Inferior parietal cortex (tissue), 1 donor: ENCODE data around the gene GJA3.

Experiments used
- DNase-seq: peaks from one replicate; pipeline ENCODE4 v3.0.0-alpha.2; 2016; ENCODE audit errors: extremely low spot score

The GJA3 gene

DNA sequence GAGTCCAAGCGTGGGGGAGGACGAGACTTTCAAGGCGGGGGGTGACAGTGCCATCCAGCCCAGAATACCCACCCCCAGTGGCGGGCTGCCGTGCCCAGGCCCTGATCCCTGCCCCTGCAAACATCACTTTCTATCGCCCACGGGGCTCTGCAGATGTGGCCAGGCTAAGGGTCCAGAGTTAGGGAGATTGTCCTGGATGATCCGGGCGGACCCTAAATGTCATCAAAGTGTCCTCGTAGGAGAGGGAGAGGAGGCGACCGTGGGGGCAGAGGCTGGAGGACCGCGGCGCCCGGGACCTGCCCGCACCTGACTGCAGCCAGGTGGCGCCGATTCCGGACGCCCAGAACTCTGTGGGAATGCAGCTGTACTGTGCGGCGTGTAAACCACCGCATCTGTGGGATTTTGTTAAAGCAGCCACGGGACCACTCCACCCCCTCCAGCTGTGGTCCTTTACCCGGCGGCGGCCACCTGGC, 32.4 kb downstream of the GJA3 start:
- DNase-seq = no peak

GRCh38 chr13:20127562-20128458, 33.0 kb downstream of the GJA3 start:
- peak; percentile 41 for DNase-seq

DNA sequence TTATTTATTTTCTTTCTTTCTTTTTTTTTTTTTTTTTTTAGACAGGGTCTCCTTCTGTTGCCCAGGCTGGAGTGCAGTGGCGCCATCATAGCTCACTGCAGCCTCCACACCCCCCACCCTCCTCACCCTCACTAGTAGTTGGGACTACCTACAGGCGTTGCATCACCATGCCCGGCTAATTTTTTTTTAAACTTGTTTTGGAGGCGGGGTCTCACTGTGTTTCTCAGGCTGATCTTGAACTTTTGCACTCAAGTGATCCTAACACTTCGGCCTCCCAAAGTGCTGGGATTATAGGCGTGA, 33.6 kb downstream of the GJA3 start:
- DNase-seq = no peak

- DNase-seq = no peak
These were observed 34.2 kb downstream of the GJA3 start for GRCh38 chr13:20126541-20127261.

DNA sequence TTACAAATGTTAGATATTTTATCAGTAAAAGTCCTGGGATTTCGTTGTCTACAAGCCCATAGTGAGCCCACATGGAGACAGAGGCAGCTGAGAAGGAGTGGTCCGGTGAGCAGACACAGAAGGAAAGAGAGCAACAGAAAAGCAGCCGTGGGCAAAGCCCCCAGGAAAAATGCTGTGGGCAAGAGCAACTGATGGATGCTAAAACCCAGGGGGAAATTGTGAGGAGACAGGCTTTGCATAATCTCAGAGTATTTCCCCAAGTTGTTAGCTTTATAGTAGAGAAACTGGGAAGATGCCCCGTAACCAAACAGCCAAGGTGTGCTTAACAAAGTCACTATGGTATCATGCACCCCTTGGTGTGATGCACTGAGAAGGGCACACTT, 35.1 kb downstream of the GJA3 start:
- no peak for DNase-seq

DNA sequence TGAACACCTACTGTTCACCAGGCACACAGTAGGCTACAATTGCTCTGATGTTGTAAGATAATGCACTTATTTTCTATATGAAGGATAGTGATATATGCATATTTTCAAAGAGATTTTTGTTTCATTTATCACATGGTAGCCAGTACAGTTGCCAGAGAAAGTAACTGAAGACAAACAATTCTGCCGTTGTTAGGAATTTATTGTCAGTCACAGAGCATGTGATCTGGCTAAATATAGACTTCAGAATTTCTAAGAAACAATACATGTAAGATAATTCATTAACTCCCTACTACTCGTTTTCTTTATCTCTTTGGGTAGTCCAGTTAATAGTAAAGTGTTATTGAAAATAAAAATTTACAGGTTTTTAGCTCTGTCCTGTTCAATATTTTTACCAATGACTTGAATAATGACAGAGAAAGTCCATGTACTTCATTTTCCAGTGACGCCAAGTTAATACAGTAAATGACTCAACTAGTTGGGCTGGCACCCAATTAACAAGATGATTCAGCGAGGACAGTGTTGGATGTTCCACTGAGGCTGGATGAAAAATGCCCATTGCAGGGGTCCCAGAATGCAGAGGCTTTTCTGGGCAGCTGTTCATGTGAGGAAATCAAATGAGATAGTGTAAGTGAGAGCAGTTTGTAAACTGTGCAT, 35.6 kb downstream of the GJA3 start:
- DNase-seq = peak; percentile 56

GRCh38 chr13:20124303-20124702, 36.5 kb downstream of the GJA3 start:
- no peak for DNase-seq

- DNase-seq = no peak
These were observed 39.7 kb downstream of the GJA3 start for GRCh38 chr13:20121159-20121525.

GRCh38 chr13:20119960-20120359, 40.9 kb downstream of the GJA3 start:
- no peak for DNase-seq

DNA sequence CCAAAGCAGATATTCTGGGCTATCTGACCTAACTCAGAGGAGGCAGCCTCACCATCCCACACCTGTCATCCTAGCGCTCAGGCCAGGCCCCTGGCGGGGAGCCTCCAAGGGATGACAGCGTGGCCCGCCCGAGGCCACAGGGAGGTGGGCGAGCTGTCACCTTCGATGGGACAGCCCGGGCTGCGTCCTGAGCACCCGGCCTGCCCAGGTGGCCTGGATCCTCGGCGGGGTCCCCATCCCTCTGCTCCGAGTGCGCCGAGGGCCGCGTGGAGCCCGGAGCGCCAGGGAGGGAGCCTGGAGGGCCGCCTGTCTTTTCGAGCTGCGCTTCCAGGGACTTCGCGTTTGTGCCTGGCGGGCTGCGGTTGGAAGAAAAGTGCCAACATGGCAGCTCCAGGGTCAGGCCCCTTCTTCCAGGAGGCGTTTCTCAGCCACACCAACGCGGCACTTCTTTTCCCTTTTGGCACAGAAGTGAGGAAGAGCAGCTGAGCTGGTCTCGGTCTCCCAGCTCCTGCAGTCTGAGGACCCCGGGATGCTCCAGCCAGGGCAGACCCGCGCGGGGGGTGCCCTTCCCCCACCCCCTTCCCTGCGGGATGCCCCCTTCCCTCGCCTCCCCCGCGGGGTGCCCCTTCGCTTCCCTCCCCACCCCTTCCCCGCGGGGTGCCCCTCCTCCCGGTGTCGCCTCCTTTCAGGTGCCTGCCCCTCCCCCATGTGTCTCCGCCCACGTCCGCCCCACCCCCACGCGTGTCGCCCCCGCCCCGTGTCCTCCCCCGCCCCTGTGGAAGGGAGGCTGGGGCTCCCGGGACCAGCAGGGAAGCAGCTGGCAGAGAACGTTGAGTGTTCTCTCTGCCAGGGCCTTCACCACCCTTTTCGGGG, 42.3 kb downstream of the GJA3 start:
- DNase-seq = no peak

GRCh38 chr13:20116213-20116612, 44.6 kb downstream of the GJA3 start:
- no peak for DNase-seq

- no peak for DNase-seq
These were observed 46.7 kb downstream of the GJA3 start for GRCh38 chr13:20114066-20114610.

DNA sequence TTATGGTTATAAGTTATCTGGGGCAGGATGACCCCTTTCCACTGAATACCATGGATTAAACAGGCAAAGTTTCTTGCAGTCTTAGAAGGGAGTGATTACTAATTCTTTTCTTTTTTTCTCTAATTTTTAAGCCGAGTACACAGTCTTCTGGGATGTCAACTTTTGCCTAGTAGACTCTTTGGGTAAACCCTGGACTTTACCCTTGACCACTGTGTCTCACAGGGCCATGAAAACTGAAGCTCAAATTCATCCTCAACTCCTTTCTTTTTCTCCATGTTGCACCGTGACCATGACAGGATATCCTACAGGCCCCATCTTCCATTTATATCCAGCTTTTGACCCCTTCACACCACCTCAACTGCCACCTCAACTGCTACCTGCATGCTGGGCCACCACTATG, 51.8 kb downstream of the GJA3 start:
- DNase-seq = no peak

DNA sequence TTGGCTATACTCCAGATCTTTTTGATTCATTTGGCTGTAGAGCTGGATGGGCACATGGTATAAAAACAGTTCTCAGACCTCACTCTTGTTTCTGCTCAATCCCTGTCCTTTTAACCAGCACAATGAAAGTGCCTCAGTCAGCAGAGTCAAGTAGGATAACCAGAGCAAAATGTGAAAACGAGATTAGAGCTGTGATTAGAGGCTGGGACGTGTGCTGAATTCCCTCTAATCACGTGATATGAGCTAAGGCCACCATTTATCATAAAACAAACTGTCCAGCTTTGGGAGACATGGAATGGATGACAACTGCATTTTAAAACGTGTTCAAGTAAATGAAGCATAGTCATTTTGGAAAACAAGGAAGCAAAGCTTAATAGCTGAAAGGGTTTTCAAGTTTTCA, 54.1 kb downstream of the GJA3 start:
- DNase-seq = no peak

GRCh38 chr13:20105161-20105689, 55.6 kb downstream of the GJA3 start:
- DNase-seq = no peak

DNA sequence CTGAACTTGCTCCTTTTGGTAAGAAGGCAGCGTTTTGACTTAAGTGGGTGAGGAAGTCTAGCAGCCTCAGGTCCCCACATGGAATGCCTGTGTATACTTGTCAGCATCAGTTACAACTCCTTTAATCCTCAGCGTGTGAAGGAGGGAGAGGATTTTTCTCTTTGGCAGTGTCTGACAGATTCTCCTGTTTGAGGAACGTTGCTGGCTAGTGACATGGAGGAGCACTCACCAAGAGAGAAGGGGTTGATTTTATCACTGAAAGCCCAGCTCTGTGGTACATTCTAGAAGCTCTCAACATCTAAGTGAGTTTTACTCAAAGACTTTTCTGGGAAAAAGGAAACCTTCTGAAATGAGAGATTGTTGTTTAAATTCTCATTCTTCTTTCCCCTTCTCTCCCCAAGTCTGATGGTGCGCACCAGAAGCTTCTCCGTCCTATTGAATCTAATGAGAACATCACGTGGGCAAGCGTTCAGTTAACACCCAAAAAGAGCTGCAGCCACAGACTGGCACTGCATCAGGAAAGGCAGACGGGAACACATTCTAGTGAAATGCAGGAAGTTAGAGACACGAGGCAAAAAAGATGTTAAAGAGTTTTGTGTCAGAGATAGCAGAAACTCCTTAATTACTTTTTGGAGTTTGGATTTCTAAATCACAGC, 58.2 kb downstream of the GJA3 start:
- DNase-seq = no peak

DNA sequence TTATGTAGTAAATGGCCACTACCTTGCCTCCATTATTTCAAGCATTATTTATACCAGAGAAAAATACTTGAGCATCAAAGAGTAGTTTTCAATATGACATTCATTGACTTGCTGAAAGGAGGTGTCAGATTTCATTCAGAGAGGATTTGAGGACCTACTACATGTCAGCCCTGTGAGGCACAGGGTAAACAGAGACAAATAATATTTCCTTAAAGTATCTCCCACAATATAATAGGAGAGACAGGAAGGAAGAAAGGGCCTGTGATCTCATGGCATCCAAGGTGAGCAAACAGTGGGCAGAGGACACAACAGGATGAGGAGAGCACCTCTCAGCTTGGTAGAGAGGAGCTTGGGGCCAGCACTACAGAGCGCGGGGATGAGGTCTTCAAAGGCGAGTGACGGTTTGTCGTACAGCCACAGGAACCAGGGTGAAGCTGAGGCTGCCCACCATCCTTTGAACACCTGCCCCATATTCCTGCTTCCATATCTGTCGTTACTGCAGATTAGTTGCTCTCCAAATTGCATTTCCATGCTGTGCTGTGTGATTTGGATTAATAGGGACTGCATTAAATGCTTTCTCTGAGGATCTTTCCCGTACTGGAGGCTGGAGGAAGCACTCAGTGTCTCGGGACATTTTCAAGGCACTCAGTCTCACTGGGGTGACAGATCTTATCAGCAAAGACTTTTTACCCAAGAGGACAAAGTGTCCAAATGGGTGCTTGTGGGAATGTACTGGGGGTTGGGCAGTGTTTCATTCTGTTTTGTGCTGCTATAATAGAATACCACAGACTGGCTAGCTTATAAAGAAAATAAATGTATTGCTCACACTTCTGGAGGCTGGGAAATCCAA, 59.2 kb downstream of the GJA3 start:
- DNase-seq = no peak

DNA sequence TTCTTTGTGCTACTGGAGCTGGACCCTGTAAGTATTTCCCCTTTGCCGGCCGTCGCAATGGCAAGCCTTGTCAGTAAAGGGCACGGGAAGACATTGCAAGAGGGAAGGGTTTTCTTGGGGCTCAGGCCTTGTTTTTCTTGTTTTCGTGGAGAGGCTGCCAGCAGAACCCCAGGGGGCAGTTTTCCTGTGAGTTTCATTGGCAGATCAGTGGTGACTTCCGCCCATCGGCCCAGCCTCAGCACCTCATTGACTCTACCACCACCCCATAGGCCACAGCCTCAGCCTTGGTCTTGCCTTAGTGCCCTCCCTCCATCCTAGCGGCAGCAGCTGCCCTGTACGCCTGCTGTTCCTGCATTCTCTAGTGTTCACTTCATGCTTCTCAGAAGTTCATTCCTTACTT, 61.5 kb downstream of the GJA3 start:
- DNase-seq = no peak

DNA sequence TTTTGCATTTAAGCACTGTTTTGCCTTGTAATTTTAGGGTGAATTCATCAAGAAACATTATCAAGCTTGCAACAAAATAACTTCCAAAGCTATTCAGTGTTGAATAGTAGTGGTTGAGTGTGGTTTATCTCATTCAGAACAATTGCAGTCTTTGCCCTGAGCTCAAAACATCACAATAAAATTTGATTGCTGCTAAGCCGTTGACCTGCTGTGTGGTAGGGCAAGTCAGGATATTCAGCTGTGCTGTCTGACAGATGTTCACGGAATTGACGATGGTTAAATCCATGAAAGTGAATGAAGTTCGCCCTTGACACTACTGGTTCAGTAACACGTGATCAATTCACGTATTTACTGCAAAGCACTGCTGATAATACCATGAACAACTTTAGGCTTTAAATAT, 66.9 kb downstream of the GJA3 start:
- no peak for DNase-seq

- DNase-seq = no peak
These were observed 70.5 kb downstream of the GJA3 start for GRCh38 chr13:20090349-20090748.
